ENCODE results near the gene IL22.
"Not testable (repeated sequence)": the region's sequence is repeated elsewhere in the genome, so short reads cannot be mapped to it uniquely, and the experiment has no call there.

IL22 gene

DNA sequence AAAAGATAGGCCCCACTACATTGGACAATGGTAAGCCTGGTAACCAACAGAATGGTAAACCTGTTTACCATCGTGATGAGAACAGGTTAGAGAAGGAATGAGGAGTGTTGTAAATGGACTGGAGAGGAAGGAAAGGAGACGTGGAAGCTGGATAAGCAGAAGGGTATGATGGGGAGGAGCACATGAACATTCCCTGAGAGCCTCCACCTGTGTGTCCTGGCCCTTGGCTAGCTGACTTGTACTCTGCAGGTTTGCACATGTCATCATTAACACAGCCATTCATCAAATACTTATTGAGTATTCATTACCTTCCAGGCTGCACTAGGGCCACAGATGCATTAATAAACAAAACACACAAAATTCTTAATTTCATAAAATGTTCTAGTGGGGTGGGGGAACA, 23.4 kb downstream of the IL22 start:
- no peak for DNase-seq (ENCODE audit: low read depth)

DNA sequence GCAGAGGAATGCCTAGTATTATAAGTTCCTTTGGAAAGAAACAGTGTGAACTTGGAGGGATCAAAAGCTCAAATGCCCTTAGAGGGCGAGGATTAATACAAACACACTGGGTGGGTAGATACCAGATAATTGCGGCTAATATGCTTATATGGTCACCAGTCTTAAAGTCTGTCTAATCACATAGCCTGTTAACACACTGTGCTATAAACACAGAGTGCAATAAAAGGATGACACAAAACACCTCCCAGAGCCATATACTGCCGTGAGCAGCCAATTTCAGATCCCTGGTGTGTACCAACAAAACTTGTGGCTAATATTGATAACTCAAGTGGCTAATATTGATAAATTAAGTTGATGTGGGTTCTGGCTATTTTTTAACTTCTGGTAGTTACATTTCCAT, 26.0 kb downstream of the IL22 start:
- no peak for DNase-seq (ENCODE audit: low read depth)

DNA sequence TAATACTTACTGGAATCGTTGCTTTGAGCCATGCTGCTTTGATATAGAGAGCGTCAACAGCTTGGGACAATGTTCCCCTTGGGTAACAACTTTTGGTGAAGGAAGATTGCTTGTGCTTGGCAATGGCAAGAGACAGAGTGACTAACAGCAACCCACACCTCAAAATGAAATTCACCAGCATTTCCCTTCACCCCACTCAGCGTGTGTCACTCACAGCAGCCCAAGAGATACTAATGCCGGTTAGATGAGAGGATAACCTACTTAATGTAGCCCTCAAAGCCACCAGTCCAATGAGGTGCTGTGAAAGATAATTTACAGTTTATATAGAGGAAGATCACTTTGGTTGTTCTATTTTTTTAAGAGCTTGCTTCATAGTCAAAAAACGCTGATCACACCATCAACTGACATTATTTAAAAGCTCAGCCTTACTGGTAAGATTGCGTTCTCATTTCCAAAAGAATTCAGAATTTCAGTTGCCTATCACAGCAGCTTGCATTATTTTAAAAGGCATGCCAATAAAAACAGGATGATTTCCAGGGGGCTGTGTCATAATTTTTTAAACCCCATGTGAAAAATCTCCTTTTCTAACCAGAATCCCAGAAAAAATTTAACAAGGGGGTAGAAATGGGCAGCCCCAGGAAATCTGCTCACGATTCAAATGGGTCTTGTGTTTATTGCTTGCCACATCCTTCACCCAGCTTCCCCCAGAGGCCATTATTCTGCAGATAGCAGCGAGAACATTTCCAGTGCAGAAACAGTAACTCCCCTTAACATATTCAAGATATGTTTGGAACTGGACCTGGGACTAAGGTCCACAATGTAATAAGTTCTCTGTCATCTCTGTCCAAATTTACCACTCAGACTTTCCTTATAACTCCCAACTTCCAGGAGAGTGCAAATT, 27.6 kb downstream of the IL22 start, which contains the start of gene IL26:
TSS of gene IL26 (minus strand) at position 235 of the 901 bp plus-strand sequence. CDS start at position 181, 54 bp downstream.
- DNase-seq (ENCODE audit: low read depth) = no peak

DNA sequence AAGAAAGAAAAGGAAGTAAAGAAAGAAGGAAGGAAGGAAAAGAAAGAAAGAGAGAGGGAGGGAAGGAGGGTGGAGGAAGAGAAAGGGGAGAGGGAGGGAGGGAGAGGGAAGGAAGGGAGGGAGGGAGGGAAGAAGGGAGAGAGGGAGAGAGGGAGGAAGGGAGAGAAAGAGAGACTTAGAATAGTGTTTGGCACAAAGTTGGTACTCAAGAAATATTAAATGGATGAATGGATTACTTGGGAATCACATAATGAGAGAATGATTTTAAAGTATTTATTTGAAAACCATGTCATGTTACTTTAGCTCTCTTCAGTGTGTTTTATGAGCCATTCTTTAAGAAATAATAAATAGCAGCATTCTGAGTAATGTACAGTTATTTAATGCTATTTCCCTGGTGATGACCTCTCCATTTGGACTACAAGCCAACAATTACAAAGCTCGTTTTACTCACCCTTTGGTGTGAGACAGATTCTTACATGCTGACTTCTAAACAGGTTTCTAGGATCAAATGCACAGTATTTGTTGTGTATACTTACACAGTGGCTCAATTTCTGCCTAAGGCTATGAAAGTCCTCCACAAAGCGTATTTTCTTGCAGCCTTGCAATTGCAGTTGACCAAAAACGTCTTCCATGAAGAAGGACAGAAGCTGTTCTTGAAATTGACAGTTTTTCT, 28.7 kb downstream of the IL22 start:
- DNase-seq (ENCODE audit: low read depth) = peak; percentile 76

DNA sequence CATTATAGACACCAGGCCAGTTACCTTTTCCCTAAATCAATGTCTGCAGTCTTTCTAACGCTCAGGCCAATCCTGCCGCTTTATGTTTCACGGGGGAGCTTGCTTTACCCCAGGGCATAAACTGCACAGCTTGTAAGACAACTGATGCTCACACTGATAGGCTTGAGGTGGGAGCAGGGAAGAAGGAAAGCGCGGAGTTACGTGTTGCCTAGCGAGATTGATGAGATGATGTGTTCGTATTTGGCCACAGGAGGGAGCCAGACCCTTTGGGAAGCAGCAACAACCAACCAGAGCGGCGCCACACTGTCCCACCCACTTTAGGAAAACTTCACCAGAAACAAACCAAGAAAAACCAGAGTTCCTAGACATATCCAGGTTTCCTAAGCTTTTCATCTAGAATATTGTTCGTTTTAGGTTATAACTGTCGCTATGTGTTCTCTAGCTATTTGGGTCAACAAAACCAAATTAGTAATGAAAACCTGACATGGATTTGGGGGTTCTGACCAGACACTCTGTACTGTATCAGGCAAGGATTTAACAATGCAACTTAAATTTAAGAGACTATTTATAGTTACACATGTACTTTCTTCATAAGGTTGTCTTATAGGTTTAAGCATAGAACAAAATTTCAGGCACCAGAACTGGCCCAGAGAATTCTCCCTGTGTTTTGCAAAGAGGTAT, 30.2 kb downstream of the IL22 start:
- peak; percentile 88 for DNase-seq (ENCODE audit: low read depth)

DNA sequence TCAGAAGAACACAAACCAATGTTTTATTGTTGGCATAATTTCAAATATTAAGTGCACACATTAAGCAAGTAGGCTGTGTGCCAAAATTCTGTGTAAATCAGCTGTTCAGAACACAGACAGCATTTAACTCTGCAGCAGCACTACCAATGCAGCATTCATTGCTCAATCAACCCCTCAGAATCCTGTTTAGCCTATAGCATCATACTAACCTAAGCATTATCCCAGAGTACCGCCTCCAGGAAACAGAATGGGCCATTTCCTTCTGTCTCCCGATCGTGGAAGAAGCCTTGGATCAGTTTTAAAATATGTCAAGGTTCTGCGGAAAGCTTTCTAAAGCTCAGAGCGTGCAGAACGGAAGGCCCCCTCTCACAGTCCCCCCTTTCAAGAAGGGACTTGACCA, 31.1 kb downstream of the IL22 start:
- peak; percentile 11 for DNase-seq (ENCODE audit: low read depth)

DNA sequence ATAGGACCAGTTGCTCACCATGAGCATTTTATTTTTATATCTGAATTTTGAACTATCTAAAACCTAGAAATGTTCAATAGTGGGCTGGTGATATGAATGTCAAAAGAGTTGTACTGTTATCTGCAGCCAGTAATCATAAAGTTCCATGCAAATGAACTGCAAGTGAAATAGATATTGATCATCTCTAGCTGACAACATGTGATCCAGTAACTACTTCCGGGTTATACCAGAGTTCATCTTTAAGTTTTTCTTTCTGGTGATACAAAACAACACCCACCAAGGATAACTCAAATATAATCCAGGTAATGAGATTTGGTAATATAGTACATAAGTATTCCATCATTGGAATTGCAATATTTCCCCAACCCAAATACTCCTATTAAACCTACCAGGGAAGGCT, 31.9 kb downstream of the IL22 start:
- no peak for DNase-seq (ENCODE audit: low read depth)

DNA sequence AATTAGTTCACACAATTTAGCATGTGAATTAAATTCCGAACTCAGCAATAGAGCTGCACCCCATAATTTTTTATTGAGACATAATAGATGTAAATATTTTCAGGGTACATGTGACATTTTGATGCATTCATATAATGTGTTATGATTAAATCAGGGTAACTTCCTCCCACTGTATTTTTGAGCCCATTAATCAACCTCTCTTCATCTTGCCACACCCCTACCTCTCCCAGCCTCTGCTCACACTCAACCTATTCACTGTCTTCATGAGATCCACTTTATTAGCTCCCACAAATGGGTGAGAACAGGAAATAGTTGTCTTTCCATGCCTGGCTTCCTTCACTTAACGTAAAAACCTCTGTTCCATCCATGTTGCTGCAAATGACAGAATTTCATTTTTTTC, 42.5 kb downstream of the IL22 start:
- DNase-seq (ENCODE audit: low read depth) = no peak

DNA sequence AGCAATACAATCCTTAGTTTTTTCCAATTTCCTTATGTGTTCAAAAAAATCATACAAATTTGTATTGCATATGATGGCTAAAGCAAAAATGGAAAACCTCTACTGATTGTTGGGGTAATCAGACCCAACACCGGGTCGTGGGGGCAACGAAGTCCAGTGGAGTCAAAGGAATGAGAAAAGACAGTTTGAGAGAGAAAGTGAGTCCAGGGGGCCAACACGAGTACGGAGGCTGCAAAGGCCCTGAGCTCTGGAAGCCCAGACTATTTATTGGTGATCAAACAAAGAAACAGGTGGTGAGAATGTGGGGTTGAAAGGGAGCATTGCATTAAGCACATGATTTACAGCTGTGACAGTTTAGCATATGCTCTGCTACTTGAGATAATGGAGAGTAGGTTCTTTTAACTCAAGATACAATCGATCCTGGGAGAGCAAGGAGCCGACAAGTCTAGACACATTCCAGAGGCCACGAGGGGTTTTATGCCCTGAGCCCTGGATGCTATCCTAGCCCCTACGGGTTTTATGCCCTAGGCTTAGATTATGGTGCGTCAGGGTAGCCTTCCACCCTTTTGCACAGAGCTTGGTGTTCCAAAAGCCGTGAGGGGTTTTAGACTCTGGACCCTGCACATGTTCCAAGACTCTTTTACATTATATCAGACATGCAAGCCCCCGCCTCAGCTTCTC, 44.2 kb downstream of the IL22 start:
- not testable (repeated sequence) for DNase-seq (ENCODE audit: low read depth)

DNA sequence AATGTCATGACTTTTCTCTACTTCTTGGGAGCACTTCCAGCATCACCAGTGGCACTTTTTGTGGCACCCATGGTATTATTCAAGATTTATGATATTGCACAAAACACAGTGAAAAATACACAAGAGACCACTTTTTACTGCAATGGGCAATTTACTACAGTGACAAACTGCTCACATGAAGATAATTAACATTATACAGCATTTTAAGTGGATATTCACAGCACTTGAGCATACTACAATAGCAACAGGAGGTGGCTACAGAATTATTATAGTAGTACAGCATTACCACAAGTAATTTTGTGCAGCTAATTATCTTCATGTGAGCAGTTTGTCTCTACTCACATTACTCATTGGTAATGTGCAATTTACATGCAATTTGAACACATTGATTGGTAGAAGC, 46.1 kb downstream of the IL22 start:
- no peak for DNase-seq (ENCODE audit: low read depth)

DNA sequence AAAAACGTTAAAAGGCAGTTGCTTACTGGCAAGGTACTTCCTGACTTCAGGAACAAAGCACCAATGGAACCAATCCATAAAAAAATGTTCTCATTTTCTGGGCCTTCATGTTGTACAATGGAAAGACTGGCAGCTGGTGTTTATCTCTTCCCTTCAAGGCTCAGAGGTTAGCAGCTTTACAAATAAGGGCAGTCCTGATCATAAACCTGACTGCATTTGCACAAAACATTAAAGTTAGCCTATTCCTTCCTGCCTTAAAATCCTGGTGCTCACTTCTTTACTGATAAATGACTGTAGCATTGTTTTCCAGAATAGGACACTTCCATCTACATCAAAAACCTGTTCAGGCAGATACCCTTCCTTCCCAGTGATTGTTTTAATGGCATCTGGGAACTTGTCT, 47.0 kb downstream of the IL22 start:
- DNase-seq (ENCODE audit: low read depth) = no peak

DNA sequence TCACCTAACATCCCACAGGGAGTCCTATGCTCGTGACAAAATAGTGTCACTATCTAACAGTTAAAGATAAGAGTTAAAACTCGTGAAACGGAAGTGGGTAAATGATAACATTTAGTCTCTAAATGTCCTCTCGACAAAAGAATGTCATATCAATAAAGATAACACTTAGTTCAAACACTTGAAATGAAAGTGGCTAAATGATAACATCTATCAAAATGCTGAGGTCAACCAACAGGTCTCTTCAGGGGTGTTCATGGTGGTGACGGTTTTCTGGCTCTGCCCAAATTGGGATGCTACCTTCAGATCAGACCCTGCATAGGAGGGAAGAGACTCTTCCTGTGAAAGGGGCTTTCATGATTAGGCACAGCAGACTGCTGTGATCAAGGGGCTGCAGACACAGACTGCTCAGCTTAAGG, 49.9 kb downstream of the IL22 start:
- DNase-seq (ENCODE audit: low read depth) = no peak

DNA sequence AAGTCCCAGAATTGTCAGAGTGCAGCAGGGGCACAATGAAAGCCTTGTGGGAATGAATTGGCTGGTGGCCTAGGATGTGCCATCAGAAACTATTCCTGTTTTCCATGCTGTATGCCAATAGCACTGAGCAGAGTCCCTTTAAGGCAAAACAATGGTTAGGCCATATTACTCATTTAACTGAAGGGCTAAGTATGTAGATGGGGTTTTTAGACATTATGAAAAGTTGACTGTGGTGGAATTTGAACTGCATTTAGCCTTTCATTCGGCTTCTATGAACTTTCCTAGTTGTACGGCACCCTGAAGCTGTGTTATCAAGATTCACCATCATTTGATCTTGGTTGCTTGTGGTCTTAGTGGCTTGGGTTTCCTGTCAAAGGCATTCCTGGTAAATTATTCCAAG, 52.5 kb downstream of the IL22 start:
- peak; percentile 79 for DNase-seq (ENCODE audit: low read depth)

DNA sequence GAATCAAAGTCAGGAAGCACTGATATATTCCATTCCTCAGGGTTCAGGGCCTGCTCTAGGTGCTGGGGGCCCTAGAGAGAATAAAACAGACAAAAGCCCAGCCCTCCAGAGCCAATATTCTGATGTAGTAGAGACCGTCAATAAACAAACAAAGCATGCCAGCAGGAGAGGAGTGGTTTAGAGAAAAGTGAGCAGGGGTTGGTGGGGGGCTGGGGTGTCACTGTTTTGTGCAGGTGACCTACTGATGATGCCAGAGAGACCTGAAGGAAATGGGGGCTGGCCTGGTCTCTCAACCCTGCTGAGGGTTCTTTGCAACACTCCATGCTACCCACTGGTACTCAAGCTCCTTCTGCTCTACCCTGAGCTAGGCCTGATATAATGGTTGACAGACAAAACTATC, 54.3 kb downstream of the IL22 start:
- no peak for DNase-seq (ENCODE audit: low read depth)

DNA sequence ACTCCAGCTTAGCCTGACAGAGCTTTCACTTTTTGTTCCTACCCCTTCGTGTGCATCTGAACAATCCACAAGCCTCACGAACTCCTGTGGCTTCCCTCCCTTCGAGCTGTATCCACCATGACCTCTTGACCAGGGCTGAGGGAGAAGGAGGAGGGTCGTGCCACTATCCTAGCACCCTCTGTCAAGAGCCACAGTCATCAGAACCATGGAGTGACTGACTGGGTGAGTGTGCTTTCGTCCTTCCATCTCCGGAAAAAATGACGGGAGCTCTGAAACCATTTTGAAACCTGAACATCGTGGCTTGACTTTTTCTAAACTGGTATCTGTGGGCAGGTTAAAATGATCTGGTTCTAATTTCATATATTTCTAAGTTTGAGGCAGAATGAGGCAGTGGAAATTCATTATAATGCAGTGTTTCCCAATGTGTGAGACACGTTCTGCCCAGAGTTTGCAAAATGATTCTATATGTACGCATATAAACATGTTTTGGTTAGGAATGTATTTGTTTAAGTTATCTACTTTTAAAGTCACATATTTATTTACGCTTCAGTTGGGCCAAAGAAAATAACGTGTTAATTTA, 54.8 kb downstream of the IL22 start:
- DNase-seq (ENCODE audit: low read depth) = no peak

Data from iris pigment epithelial cell (primary cell).